GM12878 (cell line): Measurements from ENCODE around the gene SLIT1. TPM values are rescaled to one million over a fixed set of nuclear protein-coding genes. Genes with fewer than 3 reads are reported as not detected.
A peak's percentile ranks its signal among the peaks of the same experiment; 100 is the strongest.

Source experiments
- ATAC-seq: fragments of 200-7000 bp; cut with Tn5 transposase; 3 replicates; pipeline ENCODE4 v1.9.1; 2020; ENCODE audit warnings: mild to moderate bottlenecking, moderate library complexity
- BruUV-seq: library from RNA; stranded (reverse); fragments of 400-500 nt; replicated peaks from 2 replicates; lab custom pipeline; 2021; lab: Mats Ljungman, UMichigan
- CTCF ChIA-PET: fragments of 300-600 bp; sonication (Branson Sonifier 250); formaldehyde crosslinking; extraction: SDS; loops from one replicate; lab custom pipeline; 2021; ENCODE audit warnings: inconsistent platforms; lab: Yijun Ruan, JAX
- POLR2A ChIA-PET: fragments of 350-600 bp; formaldehyde crosslinking; extraction: SDS; loops from one replicate; lab custom pipeline; 2021; ENCODE audit warnings: inconsistent platforms; lab: Charles Lee
- RAD21 ChIA-PET: fragments of 300-600 bp; sonication (Branson Sonifier 250); formaldehyde crosslinking; loops from one replicate; lab custom pipeline; 2023; ENCODE audit warnings: antibody characterized with exemption; ENCODE audit not compliant: unreplicated experiment; lab: Charles Lee
- SMC1A ChIA-PET: fragments of 300-600 bp; sonication (Branson Sonifier 250); formaldehyde crosslinking; loops from one replicate; lab custom pipeline; 2023; ENCODE audit not compliant: unreplicated experiment, uncharacterized antibody; lab: Charles Lee
- DNase-seq: peaks from one replicate; pipeline ENCODE4 v3.0.0-alpha.2; 2011; ENCODE audit warnings: low read depth, low spot score
- FAIRE-seq: peaks from 3 replicates; lab custom pipeline; 2011; peaks lifted over from hg19 to GRCh38; lab: Jason Lieb, UNC
- H2AFZ ChIP-seq: 2 replicates; pipeline ENCODE4 v1.6.0; 2011; ENCODE audit warnings: low read depth, low read length, control low read depth; ENCODE audit not compliant: control insufficient read depth
- H3K27ac ChIP-seq: 2 replicates; pipeline ENCODE4 v1.5.1; 2011; ENCODE audit warnings: control low read depth; ENCODE audit not compliant: control insufficient read depth, insufficient read depth
- H3K27me3 ChIP-seq, 2 experiments: replicated peaks in 1 of 2; 2 replicates each; pipeline versions ENCODE4 v1.6.0 to v1.6.1; 2011; ENCODE audit warnings: low read length in 1 of 2; ENCODE audit not compliant: control insufficient read depth in 2 of 2, insufficient read depth in 2 of 2
- H3K36me3 ChIP-seq, 2 experiments: 2 replicates each; pipeline ENCODE4 v1.5.1; 2011; ENCODE audit warnings: low read length in 1 of 2; ENCODE audit not compliant: control insufficient read depth in 2 of 2, insufficient read depth in 2 of 2
- H3K4me1 ChIP-seq: 2 replicates; pipeline ENCODE4 v1.6.1; 2011; ENCODE audit warnings: mild to moderate bottlenecking, low read length, moderate library complexity, mixed read lengths; ENCODE audit not compliant: control insufficient read depth, insufficient read depth
- H3K4me2 ChIP-seq: 2 replicates; pipeline ENCODE4 v1.6.0; 2011; ENCODE audit warnings: control low read depth; ENCODE audit not compliant: control insufficient read depth, insufficient read depth
- H3K4me3 ChIP-seq: fragments of 200-600 bp; sonication (generic); 2 replicates; pipeline ENCODE4 v1.5.1; 2016
- H3K79me2 ChIP-seq: 2 replicates; pipeline ENCODE4 v1.6.0; 2011; ENCODE audit warnings: low read length; ENCODE audit not compliant: control insufficient read depth, insufficient read depth
- H3K9ac ChIP-seq: 2 replicates; pipeline ENCODE4 v1.8.0; 2011; ENCODE audit warnings: low read length, control low read depth, mixed read lengths; ENCODE audit not compliant: control insufficient read depth, insufficient read depth
- H3K9me3 ChIP-seq: replicated peaks from 3 replicates; pipeline ENCODE4 v1.5.1; 2011; ENCODE audit warnings: mild to moderate bottlenecking, low read length; ENCODE audit not compliant: control insufficient read depth, insufficient read depth
- H4K20me1 ChIP-seq: 2 replicates; pipeline ENCODE4 v1.6.0; 2011; ENCODE audit not compliant: control insufficient read depth, insufficient read depth
- CEBPB ChIP-seq, 2 experiments: fragments of 150-350 bp in 1 of 2; IDR thresholded peaks; 2 replicates each; pipeline ENCODE4 v1.6.1; 2012 to 2014; ENCODE audit warnings: low read depth in 2 of 2, low read length in 2 of 2, borderline replicate concordance in 1 of 2, inconsistent platforms in 1 of 2
- EED ChIP-seq: sonication (generic); IDR thresholded peaks from 2 replicates; pipeline ENCODE4 v1.6.1; 2016; ENCODE audit warnings: antibody characterized with exemption, low read depth
- EGR1 ChIP-seq, 2 experiments: IDR thresholded peaks; 1 replicate in 1 of 2; 2 replicates in 1 of 2; pipeline ENCODE4 v1.6.1; 2011 to 2012; ENCODE audit warnings: low read depth in 2 of 2, low read length in 2 of 2, borderline replicate concordance in 1 of 2, mild to moderate bottlenecking in 1 of 2, moderate library complexity in 1 of 2
- EZH2 ChIP-seq: IDR thresholded peaks from 2 replicates; pipeline ENCODE4 v1.6.1; 2012; ENCODE audit warnings: low read depth, mild to moderate bottlenecking, control low read depth, inconsistent platforms, low read length, borderline replicate concordance; ENCODE audit not compliant: control insufficient read depth
- FOXK2 ChIP-seq: fragments of 450-650 bp; IDR thresholded peaks from 2 replicates; pipeline ENCODE4 v1.6.1; 2017; ENCODE audit warnings: mild to moderate bottlenecking, moderate library complexity
- GATAD2B ChIP-seq: fragments of 450-650 bp; conservative IDR thresholded peaks from 2 replicates; pipeline ENCODE4 v1.6.1; 2017; ENCODE audit warnings: low read depth, mild to moderate bottlenecking, moderate library complexity
- IKZF2 ChIP-seq, 2 experiments: fragments of 450-650 bp; IDR thresholded peaks; 2 replicates each; pipeline ENCODE4 v1.6.1; 2017; ENCODE audit warnings: mild to moderate bottlenecking in 2 of 2, moderate library complexity in 2 of 2
- KAT2A ChIP-seq: conservative IDR thresholded peaks from 2 replicates; pipeline ENCODE4 v1.6.1; 2011; ENCODE audit warnings: low read depth, low read length; ENCODE audit not compliant: control insufficient read depth
- RAD21 ChIP-seq: IDR thresholded peaks from 2 replicates; pipeline ENCODE4 v1.6.1; 2011; ENCODE audit warnings: mild to moderate bottlenecking, low read depth, low read length, moderate library complexity; ENCODE audit not compliant: insufficient read depth
- RAD51 ChIP-seq: fragments of 450-650 bp; IDR thresholded peaks from 2 replicates; pipeline ENCODE4 v1.6.1; 2016; ENCODE audit warnings: moderate library complexity, mild to moderate bottlenecking, inconsistent platforms
- RB1 ChIP-seq: fragments of 450-650 bp; formaldehyde crosslinking; IDR thresholded peaks from 2 replicates; pipeline ENCODE4 v1.6.1; 2017; ENCODE audit warnings: mild to moderate bottlenecking, borderline replicate concordance
- SMC3 ChIP-seq: IDR thresholded peaks from 2 replicates; pipeline ENCODE4 v1.6.1; 2011; ENCODE audit warnings: low read length, improper control_type of control experiment, borderline replicate concordance
- SREBF1 ChIP-seq: IDR thresholded peaks from 2 replicates; pipeline ENCODE4 v1.6.1; 2012; ENCODE audit warnings: mild to moderate bottlenecking, low read length
- TCF12 ChIP-seq: IDR thresholded peaks from 2 replicates; pipeline ENCODE4 v1.6.1; 2011; ENCODE audit warnings: low read depth, mild to moderate bottlenecking, low read length
- TCF3 ChIP-seq: IDR thresholded peaks from 2 replicates; pipeline ENCODE4 v1.6.1; 2012; ENCODE audit warnings: low read depth, mild to moderate bottlenecking, low read length, borderline replicate concordance; ENCODE audit not compliant: insufficient read depth
- USF1 ChIP-seq: IDR thresholded peaks from 2 replicates; pipeline ENCODE4 v1.6.1; 2011; ENCODE audit warnings: borderline replicate concordance, low read depth, mild to moderate bottlenecking, moderate library complexity, mixed read lengths, low read length; ENCODE audit not compliant: insufficient read depth; ENCODE audit errors: extremely low read length
- YY1 ChIP-seq: IDR thresholded peaks from 2 replicates; pipeline ENCODE4 v1.6.1; 2011; ENCODE audit warnings: low read depth, mild to moderate bottlenecking, low read length
- ZNF622 ChIP-seq: fragments of 450-650 bp; IDR thresholded peaks from 2 replicates; pipeline ENCODE4 v1.6.1; 2017; ENCODE audit warnings: mild to moderate bottlenecking, inconsistent platforms
- WGBS: methylation state at CpG from one replicate; pipeline ENCODE4 v1.1.6; 2016; ENCODE audit warnings: low lambda C conversion rate; ENCODE audit not compliant: insufficient replicate concordance, insufficient coverage; ENCODE audit errors: missing lambda C conversion rate; 5-methylcytosine and 5-hydroxymethylcytosine counted together
- in situ Hi-C: fragments of 300-500 bp; cut with MboI; formaldehyde crosslinking; loops from 9 replicates; pipeline ENCODE4 v1.14.3; 2018; ENCODE audit warnings: mixed read lengths
- intact Hi-C: fragments of 100-400 bp; cut with micrococcal nuclease; formaldehyde crosslinking; loops from one replicate; pipeline ENCODE4 v1.14.2; 2022; ENCODE audit not compliant: unreplicated experiment
- polyA plus RNA-seq, 11 experiments: library from polyadenylated mRNA; depleted of rRNA in 4 of 11; unstranded in 6 of 11; stranded (reverse) in 5 of 11; fragments of >200 nt; fragmentation: Nextera tagmentation in 4 of 11; fragmentation: Illumina TruSeq in 1 of 11; extraction: Ambion mirVana in 4 of 11; extraction: Trizol in 1 of 11; gene quantifications; 1 replicate in 1 of 11; 2 replicates in 10 of 11; pipeline versions ENCODE4 v1.2.1 to v1.2.3, GENCODE V29; 2011 to 2016; ENCODE audit warnings: inconsistent platforms in 2 of 11, missing spikeins in 2 of 11, low read depth in 1 of 11
- total RNA-seq, 4 experiments: library from RNA; depleted of rRNA in 3 of 4; stranded (reverse); fragments of >200 nt in 3 of 4; fragmentation: Illumina TruSeq in 1 of 4; extraction: Trizol in 1 of 4; gene quantifications; 2 replicates each; pipeline versions ENCODE4 v1.2.1 to v1.2.3, GENCODE V29; 2013 to 2021
- TF ChIP-seq, protein P1 (sequence below), 3 experiments: IDR thresholded peaks in 2 of 3; conservative IDR thresholded peaks in 1 of 3; 2 replicates each; pipeline ENCODE4 v1.5.1; 2011; ENCODE audit warnings: low read depth in 3 of 3, low read length in 3 of 3, mild to moderate bottlenecking in 3 of 3, control low read depth in 2 of 3, moderate library complexity in 2 of 3, inconsistent platforms in 1 of 3, mixed read lengths in 1 of 3; ENCODE audit not compliant: control insufficient read depth in 2 of 3, insufficient read depth in 1 of 3; ENCODE audit errors: extremely low read depth in 1 of 3

Gene SLIT1
- total and polyA plus RNA-seq, 10 of the 15 experiments (the other 5 are each of a cell fraction or from before 2014, with no cell fraction given), result 0.04 to 0.19 (median 0.06) TPM; not detected in 4

- no peaks in the 10 kb centered on the region for H4K20me1 ChIP-seq
- ChIA-PET CTCF (interaction anchor here (0.6 to 8.5 kb wide), 64 partner anchors 11 to 660 kb away, joined by 3 to 155 read pairs (median 4); no protein-coding TSS in a partner anchor), POLR2A (interaction anchor here (0.6 kb wide), 1 partner anchor 166 kb away, joined by 4 read pairs; no protein-coding TSS in a partner anchor), SMC1A (interaction anchor here (0.6 to 4.6 kb wide), 16 partner anchors 10 to 271 kb away, joined by 3 to 29 read pairs (median 4); no protein-coding TSS in a partner anchor), RAD21 (interaction anchor here (0.7 to 2.9 kb wide), 18 partner anchors 12 to 297 kb away, joined by 3 to 19 read pairs (median 5); no protein-coding TSS in a partner anchor)
- peak overlapping the region; percentile 35; the same call in 1 of the 2 replicates for H3K4me3 ChIP-seq
- H3K27me3 ChIP-seq, result peaks cover 0 to 3% of the 10 kb centered on the region in 2 experiments; a peak in 2 of 4 replicates
- in situ Hi-C loops (no loop called here), intact Hi-C loops (loop anchor here (1.0 kb wide), 2 partner anchors 173 to 197 kb away; no protein-coding TSS in a partner anchor)
- no TSS peak for BruUV-seq
- H3K9me3 ChIP-seq, result no peaks in the 10 kb centered on the region
- peak; percentile 34 for DNase-seq
- H3K9ac ChIP-seq, result peak overlapping the region; percentile 31; the same call in 1 of the 2 replicates
- 20% methylated on average over 30 of the region's 30 CpGs for WGBS
- H3K27ac ChIP-seq, result no peak overlapping the region
- H3K4me1 ChIP-seq, result peaks cover 7% of the 10 kb centered on the region
- FAIRE-seq, result peak; percentile 89
- H3K36me3 ChIP-seq, result no peaks in the 10 kb centered on the region
- peak overlapping the region; percentile 95 for H2AFZ ChIP-seq
- peak; percentile 96 for ATAC-seq
- H3K79me2 ChIP-seq, result no peaks in the 10 kb centered on the region
- H3K4me2 ChIP-seq, result peak overlapping the region; percentile 92
- peak in 1 of 2 experiments; percentile 51; a peak in 2 of 3 replicates for TF ChIP-seq EGR1 (IDR thresholded peaks at IDR 0.05; ENCODE audit: borderline replicate concordance in 1 of 2, low read depth in 2 of 2, low read length in 2 of 2)
- peak; percentile 67; the same call in 1 of the 2 replicates for TF ChIP-seq TCF3
- peak; percentile 52; the same call in 1 of the 2 replicates for TF ChIP-seq EED
- peak; percentile 64 for TF ChIP-seq USF1
- no peak for TF ChIP-seq EZH2
- no peak for TF ChIP-seq CEBPB (IDR thresholded peaks at IDR 0.05; ENCODE audit: borderline replicate concordance in 1 of 2, low read depth in 2 of 2, low read length in 2 of 2)
- 0 out of 2 replicates have a peak, but pooled peaks have one; percentile 39 for TF ChIP-seq YY1
- no peak for TF ChIP-seq FOXK2
- peak; percentile 55; the same call in 1 of the 2 replicates for TF ChIP-seq RB1
- TF ChIP-seq IKZF2 (IDR thresholded peaks at IDR 0.05), result peak; percentile 32 to 50; a peak in 1 of 4 replicates
- no peak for TF ChIP-seq ZNF622
- 0 out of 2 replicates have a peak, but pooled peaks have one; percentile 54 for TF ChIP-seq TCF12
- 0 out of 2 replicates have a peak, but pooled peaks have one; percentile 27 for TF ChIP-seq GATAD2B
- TF ChIP-seq SMC3, result peak; percentile 49; the same call in 1 of the 2 replicates
- TF ChIP-seq RAD21, result peak; percentile 71
- TF ChIP-seq KAT2A, result no peak
- TF ChIP-seq, protein P1, sequence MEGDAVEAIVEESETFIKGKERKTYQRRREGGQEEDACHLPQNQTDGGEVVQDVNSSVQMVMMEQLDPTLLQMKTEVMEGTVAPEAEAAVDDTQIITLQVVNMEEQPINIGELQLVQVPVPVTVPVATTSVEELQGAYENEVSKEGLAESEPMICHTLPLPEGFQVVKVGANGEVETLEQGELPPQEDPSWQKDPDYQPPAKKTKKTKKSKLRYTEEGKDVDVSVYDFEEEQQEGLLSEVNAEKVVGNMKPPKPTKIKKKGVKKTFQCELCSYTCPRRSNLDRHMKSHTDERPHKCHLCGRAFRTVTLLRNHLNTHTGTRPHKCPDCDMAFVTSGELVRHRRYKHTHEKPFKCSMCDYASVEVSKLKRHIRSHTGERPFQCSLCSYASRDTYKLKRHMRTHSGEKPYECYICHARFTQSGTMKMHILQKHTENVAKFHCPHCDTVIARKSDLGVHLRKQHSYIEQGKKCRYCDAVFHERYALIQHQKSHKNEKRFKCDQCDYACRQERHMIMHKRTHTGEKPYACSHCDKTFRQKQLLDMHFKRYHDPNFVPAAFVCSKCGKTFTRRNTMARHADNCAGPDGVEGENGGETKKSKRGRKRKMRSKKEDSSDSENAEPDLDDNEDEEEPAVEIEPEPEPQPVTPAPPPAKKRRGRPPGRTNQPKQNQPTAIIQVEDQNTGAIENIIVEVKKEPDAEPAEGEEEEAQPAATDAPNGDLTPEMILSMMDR (IDR thresholded peaks at IDR 0.05 in 2 of 3, conservative IDR thresholded peaks at IDR 0.05 in 1 of 3; ENCODE audit: control insufficient read depth in 2 of 3, extremely low read depth in 1 of 3, insufficient read depth in 1 of 3, low read depth in 3 of 3, low read length in 3 of 3), result peak; percentile 78 to 95 (median 87)
- TF ChIP-seq SREBF1, result no peak
- TF ChIP-seq RAD51, result peak; percentile 58; the same call in 1 of the 2 replicates
Observed at GRCh38 chr10:97037365-97038361, 148.1 kb downstream of the SLIT1 start.
